RPMI7951 (cell line): Measurements from ENCODE around the gene SNX24. TPM values are rescaled to one million over a fixed set of nuclear protein-coding genes. Genes with fewer than 3 reads are reported as not detected.

ENCODE experiments used
- DNase-seq: peaks from one replicate; pipeline ENCODE4 v3.0.0-alpha.2; 2012; ENCODE audit warnings: low read depth
- total RNA-seq: library from RNA; depleted of rRNA; stranded (reverse); fragments of >200 nt; shearing (Covaris generic); gene quantifications from 2 replicates; pipeline ENCODE4 v1.2.3, GENCODE V29; 2014

The SNX24 gene
- total RNA-seq, 1 experiment from 2014 or later = 34.7 TPM

DNA sequence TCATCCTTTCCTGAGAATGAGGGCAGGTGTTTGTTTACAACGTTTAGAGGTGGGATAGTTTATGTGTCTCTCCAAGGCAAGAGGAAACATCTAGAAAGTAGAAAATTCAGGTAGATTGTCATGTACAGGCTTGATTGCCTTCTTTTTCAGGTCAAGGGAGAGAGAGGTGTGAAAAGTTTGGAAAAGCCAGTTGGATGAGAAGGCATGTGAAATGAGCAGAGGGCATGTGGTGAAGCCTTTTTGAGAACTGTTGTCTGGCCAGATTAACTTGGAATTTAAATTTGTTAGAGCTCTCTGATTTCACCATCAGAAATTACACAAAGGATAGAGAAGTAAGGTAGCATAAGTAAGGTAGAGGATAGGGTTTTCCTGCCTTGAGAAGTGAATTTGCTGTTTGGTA is 74.6 kb downstream of the SNX24 start:
- no peak for DNase-seq

DNA sequence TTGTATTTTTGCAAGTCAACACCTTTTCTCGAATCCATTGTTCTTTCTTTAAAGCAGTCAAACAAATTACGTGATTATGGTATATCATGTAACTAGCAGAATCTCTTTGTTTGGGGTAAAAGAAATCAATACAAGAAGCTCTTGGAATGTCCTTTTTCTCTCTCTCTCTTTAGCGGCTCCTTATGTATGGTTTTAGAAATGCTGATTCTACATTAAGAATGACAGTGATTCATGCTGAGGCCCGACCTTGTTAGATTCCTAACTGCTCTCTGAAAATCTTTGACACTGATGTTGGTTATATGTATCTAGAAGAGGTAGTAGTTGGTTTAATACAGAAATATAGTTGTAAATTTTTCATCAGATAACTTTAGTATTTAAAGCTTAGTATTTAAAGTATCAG is 76.4 kb downstream of the SNX24 start:
- peak; percentile 17 for DNase-seq

GRCh38 chr5:122924203-122924602 is 78.8 kb downstream of the SNX24 start:
- DNase-seq = no peak

GRCh38 chr5:122924719-122925395 is 79.4 kb downstream of the SNX24 start:
- no peak for DNase-seq

- DNase-seq = no peak
Measured at GRCh38 chr5:122929001-122929400, 83.6 kb downstream of the SNX24 start.

- no peak for DNase-seq
Measured at GRCh38 chr5:122929980-122930379, 84.6 kb downstream of the SNX24 start.

- DNase-seq = no peak
Measured at GRCh38 chr5:122933956-122934355, 88.5 kb downstream of the SNX24 start.

DNA sequence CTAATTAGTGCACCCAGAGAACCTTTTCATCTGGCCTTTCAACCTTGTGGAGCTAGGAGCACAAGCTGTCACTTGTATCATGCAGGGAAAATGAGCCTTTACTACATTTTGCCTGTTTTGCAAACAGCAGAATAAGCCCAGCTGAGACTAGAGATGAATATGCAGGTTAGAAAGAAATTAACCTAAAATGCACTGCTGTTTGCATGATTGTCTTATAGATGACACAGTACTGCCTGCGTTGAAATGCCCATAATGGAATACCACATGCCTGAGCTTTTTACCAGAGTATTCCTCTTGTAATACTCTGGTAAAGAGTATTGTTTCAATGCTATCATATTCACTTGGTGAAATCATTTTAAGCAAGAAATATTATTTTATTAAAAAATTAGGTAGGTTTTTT is 90.7 kb downstream of the SNX24 start:
- DNase-seq = no peak

GRCh38 chr5:122937914-122938313 is 92.5 kb downstream of the SNX24 start:
- no peak for DNase-seq

DNA sequence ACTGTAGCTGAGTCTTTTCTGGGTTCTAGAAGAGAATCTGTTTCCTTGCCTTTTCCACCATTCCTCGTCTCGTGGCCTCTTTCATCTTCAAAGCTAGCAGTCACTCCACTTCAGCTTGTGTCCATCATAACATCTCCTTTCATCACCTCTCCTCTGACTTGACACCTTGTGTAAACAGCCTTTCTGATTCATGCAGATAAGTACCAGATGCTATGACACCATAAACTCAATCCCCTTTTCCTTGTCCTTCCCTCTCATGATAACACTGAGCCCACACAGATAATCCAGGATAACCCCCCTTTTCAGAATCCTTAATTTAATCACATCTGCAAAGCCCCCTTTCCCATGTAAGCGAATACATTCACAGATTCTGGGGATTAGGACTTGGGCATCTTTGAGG is 95.5 kb downstream of the SNX24 start:
- no peak for DNase-seq

GRCh38 chr5:122941737-122942136 is 96.3 kb downstream of the SNX24 start:
- no peak for DNase-seq

- DNase-seq = peak; percentile 45
Measured at GRCh38 chr5:122942164-122942914, 96.9 kb downstream of the SNX24 start.

DNA sequence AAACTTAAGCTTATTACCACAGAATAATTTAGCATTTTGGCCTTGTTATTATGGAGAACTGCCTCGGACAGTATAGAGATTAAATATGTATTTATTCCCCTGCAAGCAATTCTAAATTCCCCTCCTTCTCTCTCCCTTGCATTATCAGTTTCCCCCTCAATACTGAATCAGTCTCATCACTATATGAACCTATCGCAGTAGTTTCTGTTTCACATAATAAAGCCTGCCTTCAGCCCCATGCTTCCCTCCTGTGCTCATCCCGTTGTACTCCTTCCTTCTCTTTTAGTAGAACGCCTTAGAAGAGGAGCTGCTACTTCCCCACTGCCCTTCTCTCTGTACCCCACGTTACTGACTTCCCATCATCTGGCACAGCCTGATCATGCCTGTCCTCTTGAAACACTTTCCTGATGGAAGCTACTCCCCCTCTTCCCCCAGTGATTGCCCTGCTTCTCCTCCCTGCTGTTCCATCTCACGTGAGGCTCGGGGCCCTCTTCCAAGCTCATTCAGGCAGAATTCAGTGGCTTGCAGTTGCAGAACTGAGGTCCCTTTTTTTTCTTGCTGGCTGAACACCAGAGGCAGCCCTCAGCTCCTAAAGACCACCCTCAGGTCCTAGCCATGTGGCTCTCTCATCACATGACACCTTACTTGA is 97.8 kb downstream of the SNX24 start:
- DNase-seq = no peak

- DNase-seq = no peak
Measured at GRCh38 chr5:122944051-122944450, 98.6 kb downstream of the SNX24 start.

DNA sequence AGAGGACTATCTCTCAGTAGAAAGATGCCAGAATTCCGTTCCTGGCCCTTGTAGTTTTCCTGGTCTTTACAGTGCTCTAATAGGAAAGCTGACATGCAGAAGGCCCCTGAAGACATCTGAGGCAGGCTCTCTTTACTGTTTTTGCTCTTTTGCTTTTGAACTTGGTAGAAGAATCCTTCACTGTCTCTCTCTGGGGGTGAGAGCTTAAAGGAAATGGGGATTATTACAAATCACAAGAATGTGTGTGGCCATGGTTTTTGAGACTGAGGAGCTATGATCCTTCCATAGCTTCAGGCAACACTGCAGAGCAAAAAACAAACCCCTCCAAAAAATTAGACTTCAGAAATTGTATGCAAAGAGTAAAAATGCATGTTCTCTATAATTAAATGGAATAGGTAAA is 102.0 kb downstream of the SNX24 start:
- no peak for DNase-seq

GRCh38 chr5:122947772-122948171 is 102.4 kb downstream of the SNX24 start:
- DNase-seq = no peak

- DNase-seq = no peak
Measured at GRCh38 chr5:122948319-122948718, 102.9 kb downstream of the SNX24 start.

DNA sequence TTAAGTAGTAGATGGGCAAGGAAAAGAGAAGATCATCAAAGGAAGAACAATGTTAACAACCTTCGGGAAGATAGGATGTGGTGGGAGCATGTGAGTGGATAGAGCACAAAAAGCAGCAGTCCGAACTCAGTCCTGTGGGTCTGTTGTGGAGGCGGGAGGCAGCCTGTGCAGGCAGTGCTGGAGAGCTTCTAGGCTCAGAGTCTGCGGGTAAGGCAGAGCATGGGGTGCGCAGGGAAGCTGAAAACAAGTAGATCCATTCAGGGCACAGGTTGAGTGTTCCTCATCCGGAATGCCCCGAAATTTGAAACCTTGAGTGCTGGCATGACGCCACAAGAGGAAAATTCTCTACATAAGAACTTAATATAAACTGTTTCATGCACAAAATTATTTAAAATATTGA is 106.2 kb downstream of the SNX24 start:
- no peak for DNase-seq

GRCh38 chr5:122954719-122955118 is 109.3 kb downstream of the SNX24 start:
- DNase-seq = no peak

- DNase-seq = no peak
Measured at GRCh38 chr5:122957457-122957856, 112.0 kb downstream of the SNX24 start.

GRCh38 chr5:122959740-122960445 is 114.5 kb downstream of the SNX24 start:
- no peak for DNase-seq

DNA sequence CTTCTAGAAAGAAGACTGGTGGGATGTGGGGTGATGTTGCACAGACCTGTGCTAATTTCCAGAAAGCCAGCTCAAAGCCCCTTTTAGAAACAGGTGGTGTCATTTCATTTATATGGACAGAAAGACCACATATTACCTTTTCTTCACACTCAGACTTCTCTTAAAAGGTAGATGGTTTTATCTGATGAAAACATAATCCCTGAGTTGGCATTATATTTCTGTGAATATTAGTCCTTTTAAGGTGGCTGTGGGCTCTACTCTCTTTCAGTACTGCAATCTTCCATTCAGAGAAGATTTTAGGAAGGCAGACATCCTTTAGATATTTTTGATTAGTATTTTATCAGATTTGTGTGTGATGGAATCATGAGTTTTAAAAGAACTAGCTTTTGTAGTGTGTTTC is 117.9 kb downstream of the SNX24 start:
- DNase-seq = no peak
